Epithelial cell of proximal tubule (primary cell): ENCODE data around the gene NFE2L2. TPM values are rescaled to one million over a fixed set of nuclear protein-coding genes. Genes with fewer than 3 reads are reported as not detected.

Experiments
- DNase-seq: peaks from one replicate; pipeline ENCODE4 v3.0.0-alpha.2; 2011; ENCODE audit warnings: low read depth
- H3K4me3 ChIP-seq: 2 replicates; pipeline ENCODE4 v1.5.1; 2011; ENCODE audit warnings: low read depth, mild to moderate bottlenecking, low read length
- CTCF ChIP-seq: conservative IDR thresholded peaks from 2 replicates; pipeline ENCODE4 v1.5.1; 2012; ENCODE audit warnings: low read depth, mild to moderate bottlenecking, low read length
- total RNA-seq: library from RNA; depleted of rRNA; stranded (reverse); fragments of >200 nt; gene quantifications from 2 replicates; pipeline ENCODE4 v1.2.3, GENCODE V29; 2015

The NFE2L2 gene
- total RNA-seq, 1 donor from 2014 or later: 53.0 TPM

- no peak for TF ChIP-seq CTCF
- H3K4me3 ChIP-seq: no peak overlapping the region
- DNase-seq: no peak
These were observed 26.6 kb downstream of the NFE2L2 start for GRCh38 chr2:177237932-177238331.

- DNase-seq: no peak
- H3K4me3 ChIP-seq: no peak overlapping the region
- TF ChIP-seq CTCF: no peak
These were observed 28.6 kb downstream of the NFE2L2 start for GRCh38 chr2:177235855-177236437.

- DNase-seq: no peak
- H3K4me3 ChIP-seq: no peak overlapping the region
- TF ChIP-seq CTCF: no peak
These were observed 30.3 kb downstream of the NFE2L2 start for GRCh38 chr2:177234267-177234666.

GRCh38 chr2:177232098-177232704 lies 32.3 kb downstream of the NFE2L2 start:
- DNase-seq: no peak
- no peak overlapping the region for H3K4me3 ChIP-seq
- no peak for TF ChIP-seq CTCF

GRCh38 chr2:177231270-177231669 lies 33.3 kb downstream of the NFE2L2 start:
- TF ChIP-seq CTCF: no peak
- DNase-seq: no peak
- H3K4me3 ChIP-seq: no peak overlapping the region

GRCh38 chr2:177229442-177230242 lies 34.9 kb downstream of the NFE2L2 start:
- H3K4me3 ChIP-seq: no peak overlapping the region
- no peak for DNase-seq
- TF ChIP-seq CTCF: no peak
